ENCODE measurements around the gene GAGE10.
"Not testable (repeated sequence)": the region's sequence is repeated elsewhere in the genome, so short reads cannot be mapped to it uniquely, and the experiment has no call there.

DNA sequence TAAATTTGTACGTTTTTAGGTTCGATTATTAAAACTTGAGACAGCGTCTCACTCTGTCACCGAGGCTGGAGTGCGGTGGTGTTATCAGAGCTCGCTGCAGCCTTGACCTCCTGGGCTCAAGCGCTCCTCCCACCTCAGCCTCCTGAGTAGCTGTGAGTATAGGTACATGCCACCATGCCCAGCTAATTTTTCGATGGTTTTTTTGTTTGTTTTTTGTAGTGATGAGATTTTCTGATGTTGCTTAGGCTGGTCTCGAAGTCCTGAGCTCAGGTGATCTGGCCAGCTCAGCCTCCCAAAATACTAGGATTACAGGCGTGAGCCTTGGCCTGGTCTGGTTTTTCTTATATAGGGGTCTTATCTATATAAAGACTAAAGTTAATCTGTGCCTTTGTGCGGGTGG, 27.0 kb downstream of the GAGE10 start:
- not testable (repeated sequence) for TF ChIP-seq POLR2A (IDR thresholded peaks at IDR 0.05)
- TF ChIP-seq, protein P1, sequence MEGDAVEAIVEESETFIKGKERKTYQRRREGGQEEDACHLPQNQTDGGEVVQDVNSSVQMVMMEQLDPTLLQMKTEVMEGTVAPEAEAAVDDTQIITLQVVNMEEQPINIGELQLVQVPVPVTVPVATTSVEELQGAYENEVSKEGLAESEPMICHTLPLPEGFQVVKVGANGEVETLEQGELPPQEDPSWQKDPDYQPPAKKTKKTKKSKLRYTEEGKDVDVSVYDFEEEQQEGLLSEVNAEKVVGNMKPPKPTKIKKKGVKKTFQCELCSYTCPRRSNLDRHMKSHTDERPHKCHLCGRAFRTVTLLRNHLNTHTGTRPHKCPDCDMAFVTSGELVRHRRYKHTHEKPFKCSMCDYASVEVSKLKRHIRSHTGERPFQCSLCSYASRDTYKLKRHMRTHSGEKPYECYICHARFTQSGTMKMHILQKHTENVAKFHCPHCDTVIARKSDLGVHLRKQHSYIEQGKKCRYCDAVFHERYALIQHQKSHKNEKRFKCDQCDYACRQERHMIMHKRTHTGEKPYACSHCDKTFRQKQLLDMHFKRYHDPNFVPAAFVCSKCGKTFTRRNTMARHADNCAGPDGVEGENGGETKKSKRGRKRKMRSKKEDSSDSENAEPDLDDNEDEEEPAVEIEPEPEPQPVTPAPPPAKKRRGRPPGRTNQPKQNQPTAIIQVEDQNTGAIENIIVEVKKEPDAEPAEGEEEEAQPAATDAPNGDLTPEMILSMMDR (IDR thresholded peaks at IDR 0.05): not testable (repeated sequence)

Data from uterus (tissue), 2 donors.